Neural progenitor cell (in vitro differentiated cells): ENCODE measurements around the gene SSNA1. TPM values are rescaled to one million over a fixed set of nuclear protein-coding genes. Genes with fewer than 3 reads are reported as not detected.

Source experiments
- DNase-seq: peaks from one replicate; pipeline ENCODE4 v3.0.0-alpha.2; 2016; ENCODE audit warnings: low spot score
- H2AFZ ChIP-seq: fragments of 200-600 bp; sonication (generic); replicated peaks from 2 replicates; pipeline ENCODE4 v1.6.1; 2016; ENCODE audit warnings: antibody characterized with exemption
- H3F3A ChIP-seq: fragments of 200-600 bp; sonication (generic); 2 replicates; pipeline ENCODE4 v1.6.1; 2016; ENCODE audit warnings: antibody characterized with exemption, low read depth
- H3K27ac ChIP-seq: fragments of 200-600 bp; sonication (generic); 2 replicates; pipeline ENCODE4 v1.5.1; 2016; ENCODE audit warnings: mild to moderate bottlenecking
- H3K27me3 ChIP-seq: fragments of 200-600 bp; sonication (generic); 2 replicates; pipeline ENCODE4 v1.6.1; 2016; ENCODE audit warnings: mild to moderate bottlenecking, moderate library complexity
- H3K36me3 ChIP-seq: fragments of 200-600 bp; sonication (generic); 2 replicates; pipeline ENCODE4 v1.5.1; 2016
- H3K4me1 ChIP-seq: fragments of 200-600 bp; sonication (generic); 2 replicates; pipeline ENCODE4 v1.6.1; 2016; ENCODE audit warnings: mixed run types
- H3K4me2 ChIP-seq: fragments of 200-600 bp; sonication (generic); 2 replicates; pipeline ENCODE4 v1.6.1; 2016
- H3K4me3 ChIP-seq: fragments of 200-600 bp; sonication (generic); 2 replicates; pipeline ENCODE4 v1.5.1; 2016
- H3K79me2 ChIP-seq: fragments of 200-600 bp; sonication (generic); 2 replicates; pipeline ENCODE4 v1.6.1; 2016; ENCODE audit warnings: low read depth
- H3K9ac ChIP-seq: fragments of 200-600 bp; sonication (generic); 2 replicates; pipeline ENCODE4 v1.6.1; 2016
- H3K9me3 ChIP-seq: fragments of 200-600 bp; sonication (generic); 2 replicates; pipeline ENCODE4 v1.5.1; 2016; ENCODE audit warnings: low read depth
- H4K20me1 ChIP-seq: fragments of 200-600 bp; sonication (generic); 2 replicates; pipeline ENCODE4 v1.6.1; 2016; ENCODE audit warnings: low read depth
- H3K27ac Mint-ChIP-seq: 3 replicates; pipeline ENCODE4 v1.8.0; 2021; ENCODE audit warnings: mixed read lengths
- H3K27me3 Mint-ChIP-seq: 2 replicates; pipeline ENCODE4 v1.8.0; 2022; ENCODE audit warnings: low read depth, mild to moderate bottlenecking, inconsistent platforms, moderate library complexity, mixed read lengths; ENCODE audit not compliant: insufficient read depth
- H3K36me3 Mint-ChIP-seq: 3 replicates; pipeline ENCODE4 v1.8.0; 2021; ENCODE audit warnings: mixed read lengths
- H3K4me1 Mint-ChIP-seq: 3 replicates; pipeline ENCODE4 v1.8.0; 2021; ENCODE audit warnings: mixed read lengths
- H3K4me3 Mint-ChIP-seq: 3 replicates; pipeline ENCODE4 v1.8.0; 2021; ENCODE audit warnings: mild to moderate bottlenecking, moderate library complexity, mixed read lengths
- H3K9me3 Mint-ChIP-seq: 3 replicates; pipeline ENCODE4 v1.8.0; 2020; ENCODE audit warnings: mixed read lengths
- EZH2 ChIP-seq: fragments of 200-600 bp; sonication (generic); IDR thresholded peaks from 2 replicates; pipeline ENCODE4 v1.6.1; 2017; ENCODE audit warnings: antibody characterized with exemption, mild to moderate bottlenecking, moderate library complexity
- EZH2phosphoT487 ChIP-seq: fragments of 200-600 bp; sonication (generic); IDR thresholded peaks from 2 replicates; pipeline ENCODE4 v1.6.1; 2017; ENCODE audit warnings: antibody characterized with exemption
- total RNA-seq: library from RNA; depleted of rRNA; stranded (reverse); fragments of >200 nt; gene quantifications from 2 replicates; pipeline ENCODE4 v1.2.3, GENCODE V29; 2015; ENCODE audit warnings: low replicate concordance
- TF ChIP-seq, protein P1 (sequence below): fragments of 200-600 bp; sonication (generic); IDR thresholded peaks from 2 replicates; pipeline ENCODE4 v1.5.1; 2017; ENCODE audit warnings: antibody characterized with exemption, mild to moderate bottlenecking

SSNA1 gene
- total RNA-seq, 1 donor from 2014 or later: 27.9 TPM

DNA sequence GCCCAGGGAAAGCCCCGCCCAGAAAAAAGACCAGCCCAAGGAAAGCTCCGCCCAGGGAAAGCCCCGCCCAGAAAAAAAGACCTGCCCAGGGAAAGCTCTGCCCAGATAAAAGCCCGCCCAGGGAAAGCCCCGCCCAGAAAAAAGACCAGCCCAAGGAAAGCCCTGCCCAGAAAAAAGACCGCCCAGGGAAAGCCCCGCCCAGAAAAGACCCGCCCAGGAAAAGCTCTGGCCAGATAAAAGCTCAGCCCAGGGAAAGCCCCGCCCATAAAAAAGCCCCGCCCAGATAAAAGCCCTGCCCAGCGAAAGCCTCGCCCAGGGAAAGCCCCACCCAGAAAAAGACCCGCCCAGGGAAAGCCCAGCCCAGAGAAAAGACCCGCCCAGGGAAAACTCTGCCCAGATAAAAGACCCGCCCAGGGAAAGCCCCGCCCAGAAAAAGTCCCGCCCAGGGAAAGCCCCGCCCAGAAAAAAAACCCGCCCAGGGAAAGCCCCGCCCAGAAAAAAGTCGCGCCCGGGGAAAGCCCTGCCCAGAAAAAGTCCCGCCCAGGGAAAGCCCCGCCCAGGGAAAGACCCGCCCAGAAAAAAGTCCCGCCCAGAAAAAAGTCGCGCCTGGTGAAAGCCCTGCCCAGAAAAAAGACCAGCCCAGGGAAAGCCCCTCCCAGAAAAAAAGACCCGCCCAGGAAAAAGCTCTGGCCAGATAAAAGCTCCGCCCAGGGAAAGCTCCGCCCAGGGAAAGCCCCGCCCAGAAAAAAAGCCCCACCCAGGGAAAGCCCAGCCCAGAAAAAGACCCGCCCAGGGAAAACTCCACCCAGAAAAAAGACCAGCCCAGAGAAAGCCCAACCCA, 37.6 kb upstream of the SSNA1 start:
- Histone ChIP-seq H3K79me2 (no peaks in the 10 kb centered on the region), H3K36me3 (no peaks in the 10 kb centered on the region), H2AFZ (no peak overlapping the region), H3K4me3 (no peak overlapping the region), H3K9me3 (no peaks in the 10 kb centered on the region), H3K4me2 (no peak overlapping the region), H3K27ac (no peak overlapping the region), H4K20me1 (no peaks in the 10 kb centered on the region), H3K4me1 (no peaks in the 10 kb centered on the region), H3K27me3 (peaks cover 80% of the 10 kb centered on the region), H3K9ac (no peak overlapping the region), H3F3A (peaks cover 23% of the 10 kb centered on the region)
- H3K4me3 Mint-ChIP-seq: no peak overlapping the region
- no peak for TF ChIP-seq EZH2phosphoT487
- no peaks in the 10 kb centered on the region for H3K36me3 Mint-ChIP-seq
- peaks cover 28% of the 10 kb centered on the region for H3K27me3 Mint-ChIP-seq
- no peak overlapping the region for H3K27ac Mint-ChIP-seq
- no peak for DNase-seq
- H3K9me3 Mint-ChIP-seq: peaks cover 3% of the 10 kb centered on the region
- no peaks in the 10 kb centered on the region for H3K4me1 Mint-ChIP-seq

DNA sequence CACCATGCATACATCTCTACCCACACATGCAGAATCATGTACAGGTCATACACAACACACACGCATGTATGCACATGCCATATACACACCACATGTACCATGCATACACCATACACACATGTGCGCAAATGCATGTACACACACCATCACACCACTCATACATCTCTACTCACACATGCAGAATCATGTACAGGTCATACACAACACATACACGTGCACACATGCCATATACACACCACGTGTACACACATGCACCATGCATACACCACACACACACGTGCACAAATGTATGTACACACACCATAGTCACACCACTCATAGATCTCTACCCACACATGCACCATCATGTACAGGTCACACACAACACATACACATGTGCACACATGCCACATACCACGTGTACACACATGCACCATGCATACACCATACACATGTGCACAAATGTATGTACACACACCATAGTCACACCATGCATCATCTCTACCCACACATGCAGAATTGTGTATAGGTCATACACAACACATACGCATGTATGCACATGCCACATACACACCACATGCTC, 35.6 kb upstream of the SSNA1 start:
- H3K4me3 Mint-ChIP-seq: no peak overlapping the region
- Histone ChIP-seq H4K20me1 (peaks cover 5% of the 10 kb centered on the region), H3K4me3 (no peak overlapping the region), H3K79me2 (no peaks in the 10 kb centered on the region), H3K36me3 (no peaks in the 10 kb centered on the region), H3K9me3 (no peaks in the 10 kb centered on the region), H2AFZ (no peak overlapping the region), H3K27me3 (peaks cover 81% of the 10 kb centered on the region), H3K27ac (no peak overlapping the region), H3K4me2 (no peak overlapping the region), H3F3A (peaks cover 23% of the 10 kb centered on the region), H3K4me1 (no peaks in the 10 kb centered on the region), H3K9ac (no peak overlapping the region)
- H3K9me3 Mint-ChIP-seq: peaks cover 3% of the 10 kb centered on the region
- H3K27ac Mint-ChIP-seq: no peak overlapping the region
- no peaks in the 10 kb centered on the region for H3K36me3 Mint-ChIP-seq
- no peak for DNase-seq
- no peaks in the 10 kb centered on the region for H3K4me1 Mint-ChIP-seq
- H3K27me3 Mint-ChIP-seq: peaks cover 32% of the 10 kb centered on the region
- no peak for TF ChIP-seq EZH2
- TF ChIP-seq EZH2phosphoT487: no peak
- TF ChIP-seq, protein P1, sequence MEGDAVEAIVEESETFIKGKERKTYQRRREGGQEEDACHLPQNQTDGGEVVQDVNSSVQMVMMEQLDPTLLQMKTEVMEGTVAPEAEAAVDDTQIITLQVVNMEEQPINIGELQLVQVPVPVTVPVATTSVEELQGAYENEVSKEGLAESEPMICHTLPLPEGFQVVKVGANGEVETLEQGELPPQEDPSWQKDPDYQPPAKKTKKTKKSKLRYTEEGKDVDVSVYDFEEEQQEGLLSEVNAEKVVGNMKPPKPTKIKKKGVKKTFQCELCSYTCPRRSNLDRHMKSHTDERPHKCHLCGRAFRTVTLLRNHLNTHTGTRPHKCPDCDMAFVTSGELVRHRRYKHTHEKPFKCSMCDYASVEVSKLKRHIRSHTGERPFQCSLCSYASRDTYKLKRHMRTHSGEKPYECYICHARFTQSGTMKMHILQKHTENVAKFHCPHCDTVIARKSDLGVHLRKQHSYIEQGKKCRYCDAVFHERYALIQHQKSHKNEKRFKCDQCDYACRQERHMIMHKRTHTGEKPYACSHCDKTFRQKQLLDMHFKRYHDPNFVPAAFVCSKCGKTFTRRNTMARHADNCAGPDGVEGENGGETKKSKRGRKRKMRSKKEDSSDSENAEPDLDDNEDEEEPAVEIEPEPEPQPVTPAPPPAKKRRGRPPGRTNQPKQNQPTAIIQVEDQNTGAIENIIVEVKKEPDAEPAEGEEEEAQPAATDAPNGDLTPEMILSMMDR: no peak

DNA sequence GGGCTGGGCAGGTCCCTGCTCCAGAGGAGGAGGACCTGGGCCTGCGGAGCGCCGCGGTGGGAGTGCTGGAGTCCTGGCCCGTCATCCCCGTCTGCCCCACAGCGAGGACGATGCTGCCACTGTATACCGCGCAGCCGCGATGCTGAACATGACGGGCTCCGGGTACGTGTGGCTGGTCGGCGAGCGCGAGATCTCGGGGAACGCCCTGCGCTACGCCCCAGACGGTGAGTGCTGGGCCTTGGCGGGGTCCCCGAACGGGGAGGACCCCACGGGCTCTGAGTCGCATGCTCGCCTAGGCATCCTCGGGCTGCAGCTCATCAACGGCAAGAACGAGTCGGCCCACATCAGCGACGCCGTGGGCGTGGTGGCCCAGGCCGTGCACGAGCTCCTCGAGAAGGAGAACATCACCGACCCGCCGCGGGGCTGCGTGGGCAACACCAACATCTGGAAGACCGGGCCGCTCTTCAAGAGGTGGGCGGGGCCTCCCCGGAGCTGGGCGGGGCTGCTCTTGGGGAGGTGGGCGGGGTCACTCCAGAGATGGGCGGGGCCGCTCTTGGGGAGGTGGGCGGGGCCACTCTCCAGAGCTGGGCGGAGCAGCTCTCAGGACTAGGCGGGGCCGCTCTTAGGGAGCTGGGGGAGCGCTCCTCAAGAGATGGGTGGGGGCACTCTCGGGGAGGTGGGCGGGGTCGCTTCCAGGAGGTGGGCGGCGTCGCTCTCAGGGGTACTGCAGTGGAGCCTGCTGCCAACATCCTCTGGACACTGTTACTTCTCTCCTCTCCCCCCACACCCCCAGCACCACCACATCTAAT, 31.7 kb upstream of the SSNA1 start:
- Mint-ChIP-seq H3K27ac (no peak overlapping the region), H3K9me3 (no peaks in the 10 kb centered on the region), H3K4me1 (peaks cover 2% of the 10 kb centered on the region), H3K27me3 (peaks cover 59% of the 10 kb centered on the region), H3K4me3 (no peak overlapping the region), H3K36me3 (peaks cover 1% of the 10 kb centered on the region)
- Histone ChIP-seq H3K27me3 (peaks cover 84% of the 10 kb centered on the region), H3K9ac (no peak overlapping the region), H3K4me3 (no peak overlapping the region), H3K36me3 (no peaks in the 10 kb centered on the region), H2AFZ (no peak overlapping the region), H3K79me2 (no peaks in the 10 kb centered on the region), H3K4me1 (no peaks in the 10 kb centered on the region), H3K4me2 (no peak overlapping the region), H4K20me1 (peaks cover 13% of the 10 kb centered on the region), H3K27ac (no peak overlapping the region), H3K9me3 (no peaks in the 10 kb centered on the region), H3F3A (peaks cover 17% of the 10 kb centered on the region)
- TF ChIP-seq EZH2phosphoT487 (peak; percentile 36), EZH2 (peak; percentile 63)
- TF ChIP-seq, protein P1: no peak
- peak; percentile 61 for DNase-seq
